UCSD-AML1 (cell line): ENCODE results near the gene PTBP2.
A peak's percentile ranks its signal among the peaks of the same experiment; 100 is the strongest.

Experiments used
- DNase-seq: peaks from one replicate; lab custom pipeline; 2025; ENCODE audit not compliant: unreplicated experiment; lab: John Stamatoyannopoulos, UW

PTBP2 gene

DNA sequence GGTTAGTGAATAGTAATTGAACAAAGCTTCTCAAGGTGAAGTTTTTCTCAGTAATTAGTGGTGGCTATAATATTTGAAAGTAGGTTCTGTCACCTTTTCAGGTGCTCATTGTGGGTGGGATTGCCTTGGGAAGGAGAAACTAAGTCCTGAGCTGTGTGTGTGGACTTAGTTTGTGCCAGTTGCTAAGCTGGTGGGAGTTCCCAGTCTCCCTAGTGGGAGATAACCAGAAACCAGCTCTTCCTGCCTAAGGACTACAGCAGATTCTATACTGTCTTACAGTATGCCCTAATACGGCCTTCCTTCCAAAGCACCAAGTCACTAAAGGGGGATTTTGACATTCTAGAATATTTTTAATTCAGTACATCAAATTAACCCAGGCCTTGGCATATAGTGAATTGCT is 94.3 kb downstream of the PTBP2 start:
- DNase-seq = no peak

DNA sequence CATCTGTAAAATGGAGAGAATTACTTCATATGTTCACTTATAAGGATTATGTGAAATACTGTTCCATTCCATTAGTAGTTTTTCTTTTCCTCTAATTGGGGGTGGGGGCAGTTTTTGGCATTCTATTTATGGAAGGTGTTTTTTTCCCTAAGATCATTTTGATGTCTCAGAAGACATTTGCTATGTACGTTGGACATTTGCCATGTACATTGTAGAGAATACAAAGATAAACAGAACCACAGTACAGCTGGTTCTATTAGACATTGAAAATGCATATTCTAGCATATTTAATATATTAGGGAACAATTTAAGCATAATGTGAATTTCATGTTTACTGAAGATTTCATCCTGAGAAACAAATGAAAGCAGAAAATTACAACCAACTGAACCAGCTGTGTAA is 98.5 kb downstream of the PTBP2 start:
- no peak for DNase-seq

DNA sequence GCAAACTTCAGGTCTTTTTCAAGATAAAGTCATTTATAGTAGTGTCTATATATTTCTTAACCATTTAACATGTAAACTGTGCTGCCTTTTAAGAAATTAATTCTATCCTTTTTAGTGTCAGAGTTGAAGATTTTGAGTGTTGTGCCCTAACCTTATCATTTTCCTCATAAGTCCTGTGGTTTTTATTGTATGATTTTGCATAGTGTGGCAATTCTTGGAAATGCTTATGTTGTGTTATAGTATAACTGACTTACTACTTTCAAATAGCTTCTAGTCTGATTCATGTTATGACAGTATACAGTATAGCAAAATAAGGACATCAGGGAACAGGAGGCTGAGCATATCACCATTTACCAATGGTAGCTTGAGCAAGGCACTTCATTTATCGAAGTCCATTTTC is 99.1 kb downstream of the PTBP2 start:
- no peak for DNase-seq

DNA sequence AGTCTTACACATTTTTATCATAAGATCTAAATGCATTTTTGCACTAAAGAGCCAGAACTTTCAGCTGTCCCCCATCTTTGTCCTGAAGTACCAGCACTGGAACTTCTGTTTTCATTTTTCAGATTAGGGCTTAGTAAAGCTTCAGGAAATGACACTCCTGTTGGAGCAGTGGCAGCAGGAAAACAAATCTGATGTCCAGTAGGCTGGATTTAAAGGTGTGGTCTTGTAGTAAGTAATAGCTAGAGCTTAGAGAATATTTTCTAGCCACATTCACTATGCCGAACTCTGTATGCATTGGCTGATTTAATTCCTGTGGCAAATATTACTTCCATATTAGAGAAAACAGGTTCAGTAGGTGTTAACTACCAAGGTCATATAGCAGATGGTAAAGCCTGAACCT is 103.6 kb downstream of the PTBP2 start:
- DNase-seq = no peak

DNA sequence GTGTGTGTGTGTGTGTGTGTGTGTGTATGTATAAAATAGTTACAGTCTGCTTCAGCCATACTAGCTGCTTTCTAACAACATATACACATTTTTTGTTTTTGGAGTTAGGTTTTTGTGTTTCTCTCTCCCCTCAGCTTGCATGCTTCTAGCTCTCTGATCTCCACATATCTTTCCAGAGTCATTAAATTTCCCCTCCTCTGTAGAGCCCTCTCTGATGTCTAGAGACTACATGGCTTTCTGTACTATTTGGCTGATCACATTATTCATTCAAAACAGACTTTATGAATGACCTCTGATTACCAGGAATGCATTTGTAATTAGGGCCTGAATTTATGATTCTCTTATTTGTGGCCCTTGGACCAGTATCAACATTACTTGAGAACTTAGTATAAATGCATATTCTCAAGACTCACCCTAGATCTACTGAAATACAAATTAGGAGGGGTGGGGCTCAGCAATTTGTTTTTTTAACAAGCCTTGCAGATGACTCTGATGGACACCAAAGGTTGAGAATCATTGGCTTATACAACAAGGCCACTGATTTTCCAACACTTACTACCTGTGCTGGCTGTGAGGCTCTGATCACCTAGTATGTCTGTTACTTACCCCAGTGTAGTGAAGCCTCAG is 104.5 kb downstream of the PTBP2 start:
- no peak for DNase-seq

DNA sequence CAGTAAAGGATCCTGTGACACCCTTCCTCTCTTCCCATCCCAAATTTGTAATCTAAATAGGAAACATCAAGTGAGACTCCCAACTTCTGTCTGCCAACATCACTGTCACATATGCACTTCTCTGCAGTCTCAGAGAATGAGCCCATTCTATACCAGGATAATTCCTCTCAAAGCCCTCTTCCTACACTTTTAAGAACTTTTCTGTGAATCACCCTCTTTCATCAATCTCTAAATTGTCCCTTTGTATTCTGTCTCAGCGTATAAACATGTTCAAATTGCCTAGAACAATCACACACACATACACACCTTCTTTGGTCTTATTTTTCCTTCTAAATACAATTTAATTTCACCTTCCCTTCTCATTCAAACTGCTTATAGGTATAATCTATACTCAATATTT is 111.8 kb downstream of the PTBP2 start:
- DNase-seq = no peak

DNA sequence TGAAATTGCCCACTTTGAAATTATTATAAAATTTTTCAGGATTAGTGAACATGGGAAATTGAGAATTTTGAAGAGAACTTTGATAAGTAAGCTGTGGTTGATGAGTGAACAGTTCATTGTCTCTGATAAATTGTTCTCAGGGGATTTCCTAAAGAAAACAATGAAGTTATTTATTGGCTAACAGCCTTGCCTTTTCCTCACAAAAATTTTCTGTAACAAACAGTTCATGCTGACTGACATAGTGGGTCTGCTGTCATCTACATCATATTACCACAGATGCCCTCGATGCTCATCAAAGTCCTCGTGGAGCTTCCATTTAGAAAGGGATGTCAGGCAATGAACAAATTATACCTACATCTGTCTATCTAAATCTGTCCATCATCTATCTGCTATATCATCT is 113.4 kb downstream of the PTBP2 start:
- no peak for DNase-seq

DNA sequence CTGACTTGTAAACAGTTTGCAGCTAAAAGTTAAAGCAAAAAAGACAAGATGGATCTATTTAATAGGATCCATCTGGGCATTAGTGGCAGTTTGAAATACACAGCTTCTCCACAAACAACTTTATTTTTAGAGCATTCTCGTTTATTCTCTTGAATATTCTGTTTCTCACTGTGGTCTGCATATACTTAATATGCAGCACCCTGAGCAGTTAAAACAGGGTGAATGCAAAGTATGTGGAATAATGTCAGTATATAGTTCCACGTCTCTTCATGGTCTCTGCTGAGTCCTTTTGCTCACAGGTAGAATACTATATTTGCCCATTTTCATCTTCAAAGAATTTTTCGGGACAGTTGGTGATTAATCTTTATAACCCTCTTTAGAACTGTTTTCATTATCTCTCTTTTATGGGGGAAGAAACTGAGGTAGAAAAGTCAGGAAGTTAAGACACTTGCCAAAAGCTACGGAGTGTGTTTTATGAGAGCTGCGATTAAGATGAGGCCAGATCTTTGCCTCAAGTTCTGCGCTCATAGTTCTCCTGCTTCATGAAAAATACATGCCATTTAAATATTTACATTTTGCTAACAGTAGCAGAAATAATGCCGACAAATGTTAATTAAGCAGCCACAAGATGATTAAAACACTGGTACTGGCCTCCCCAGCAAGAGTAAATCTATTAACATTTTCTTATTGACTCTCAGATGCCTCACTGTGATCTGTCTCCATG is 115.6 kb downstream of the PTBP2 start:
- no peak for DNase-seq

DNA sequence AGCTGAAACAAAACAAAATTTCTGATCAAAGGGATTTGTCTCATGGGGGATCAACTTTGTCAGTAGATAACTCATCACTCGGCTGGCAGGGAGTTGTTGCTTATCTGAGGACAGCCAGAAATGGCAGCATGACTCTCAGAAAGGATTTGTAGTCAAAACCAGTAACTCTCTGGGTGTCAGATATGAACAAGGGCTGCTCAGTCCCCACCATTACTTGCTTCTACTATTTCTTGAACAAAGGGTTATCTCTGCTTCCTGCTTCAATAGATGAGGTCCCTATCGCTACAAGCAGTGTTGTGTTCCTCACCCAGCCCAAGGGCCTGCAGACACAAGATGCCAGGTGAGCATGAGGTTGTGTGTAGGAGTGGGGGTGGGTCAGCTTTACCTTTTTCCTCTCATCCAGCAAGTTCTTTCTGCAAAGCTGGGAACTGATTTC is 116.2 kb downstream of the PTBP2 start:
- DNase-seq = no peak

DNA sequence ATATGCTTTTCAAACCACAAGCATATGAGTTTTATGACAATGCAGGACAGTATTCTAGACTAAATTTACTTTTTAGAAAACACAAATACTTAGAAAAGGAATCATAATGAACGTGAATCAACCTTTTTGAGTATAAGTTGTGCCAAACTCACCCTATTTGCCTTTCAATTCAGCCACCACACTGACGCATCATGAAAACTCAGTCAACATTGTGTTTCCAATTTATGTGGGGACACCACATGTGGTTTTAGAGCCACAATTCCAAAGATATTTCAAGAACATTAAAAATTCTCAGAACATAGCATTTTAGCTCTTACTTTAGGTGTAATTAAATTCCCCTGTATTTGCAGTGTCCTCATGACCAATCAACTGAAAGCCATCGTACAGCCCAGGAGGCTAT is 118.8 kb downstream of the PTBP2 start:
- DNase-seq = no peak

DNA sequence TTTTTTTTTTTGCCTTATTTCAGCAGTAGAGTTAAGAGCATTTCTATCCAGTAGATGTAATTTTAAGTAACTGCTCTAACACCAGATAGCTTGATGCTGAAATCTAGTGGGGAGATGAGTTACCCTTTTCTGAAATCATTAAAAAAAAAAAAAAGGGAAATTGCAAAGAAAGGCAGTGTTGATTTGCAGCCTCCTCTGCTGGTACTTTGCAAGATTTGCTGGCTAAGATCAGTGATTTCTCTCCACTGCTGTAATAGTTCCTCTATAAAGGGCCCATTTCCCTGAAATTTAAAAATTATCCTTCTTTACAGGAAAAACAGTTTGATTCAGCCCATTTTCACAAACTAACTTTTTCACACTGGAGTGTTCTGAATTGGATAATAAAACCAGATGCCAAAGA is 120.6 kb downstream of the PTBP2 start:
- DNase-seq = no peak

DNA sequence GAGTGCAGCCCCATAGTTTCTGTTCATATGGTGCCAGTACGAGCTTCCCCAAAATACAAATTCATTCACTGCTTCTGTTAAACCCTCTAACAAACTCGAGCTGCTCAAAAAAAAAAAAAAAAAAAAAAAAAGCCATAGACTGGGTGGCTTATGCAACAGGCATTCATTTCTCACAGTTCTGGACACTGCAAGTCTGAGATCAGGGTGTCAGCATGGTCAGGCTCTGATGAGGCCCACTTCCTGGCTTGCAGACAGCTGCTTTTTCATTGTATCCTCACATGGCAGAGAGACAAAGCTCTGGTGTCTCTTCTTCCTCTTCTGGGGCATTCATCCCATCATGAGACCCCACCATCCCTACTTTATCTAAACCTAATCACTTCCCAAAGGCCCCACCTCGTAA is 121.6 kb downstream of the PTBP2 start:
- DNase-seq = peak; percentile 9

DNA sequence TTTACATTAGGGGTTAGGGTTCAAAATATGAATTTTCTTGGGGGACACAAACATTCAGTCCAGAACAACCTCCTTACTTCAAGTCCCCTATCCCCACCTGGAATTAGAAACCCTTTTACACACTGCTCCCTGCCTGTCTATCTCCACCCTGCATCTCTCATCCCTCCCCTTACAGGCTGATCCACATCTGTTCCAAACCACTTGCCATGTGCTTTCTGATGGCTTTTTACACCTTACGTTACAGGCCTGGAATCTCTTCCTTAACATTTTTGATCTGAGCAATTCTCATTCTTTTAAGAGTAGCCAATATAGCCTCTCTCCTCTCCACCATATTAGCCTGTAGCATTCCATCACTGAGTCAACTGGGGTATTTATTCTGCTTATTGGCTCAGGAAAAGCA is 122.0 kb downstream of the PTBP2 start:
- no peak for DNase-seq

DNA sequence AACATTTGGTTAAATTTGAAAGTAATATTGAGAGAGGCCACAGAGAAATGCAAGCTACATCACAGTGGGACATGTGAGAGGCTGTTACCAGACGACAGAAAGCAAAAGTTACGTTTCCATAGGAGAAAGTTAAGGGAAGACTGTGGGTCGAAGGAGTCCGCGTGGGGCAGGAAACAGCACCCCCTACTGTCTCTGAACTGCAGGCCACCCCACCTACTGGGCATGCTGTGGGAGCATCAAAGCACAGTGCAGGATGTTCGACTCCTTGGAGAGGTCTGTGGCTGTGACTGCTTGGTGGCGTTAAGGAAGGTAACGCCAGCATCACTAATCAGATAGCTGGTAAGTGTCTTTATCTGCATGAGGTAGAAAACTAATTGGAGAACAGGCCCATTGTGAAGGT is 123.9 kb downstream of the PTBP2 start:
- DNase-seq = peak; percentile 45

DNA sequence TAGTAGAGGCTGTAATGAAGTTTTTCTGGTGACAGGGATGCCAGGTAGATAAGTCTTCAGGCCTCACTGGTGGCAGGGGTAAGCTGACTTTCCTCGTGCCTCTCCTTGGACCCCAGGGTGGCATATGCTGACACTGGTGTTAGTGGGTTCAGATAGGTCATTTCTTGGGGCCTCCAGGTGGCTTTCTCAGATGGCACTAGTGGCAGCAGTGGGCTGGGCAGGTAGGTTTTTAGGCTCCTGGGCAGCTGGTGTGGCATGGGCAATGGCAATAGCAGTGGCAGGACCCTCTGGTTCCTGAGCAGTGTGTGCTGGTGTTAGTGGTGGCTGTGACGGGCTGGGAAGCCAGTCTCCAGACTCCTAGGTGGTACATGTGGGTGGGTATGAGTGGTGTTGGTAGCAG is 140.3 kb downstream of the PTBP2 start:
- DNase-seq = no peak

DNA sequence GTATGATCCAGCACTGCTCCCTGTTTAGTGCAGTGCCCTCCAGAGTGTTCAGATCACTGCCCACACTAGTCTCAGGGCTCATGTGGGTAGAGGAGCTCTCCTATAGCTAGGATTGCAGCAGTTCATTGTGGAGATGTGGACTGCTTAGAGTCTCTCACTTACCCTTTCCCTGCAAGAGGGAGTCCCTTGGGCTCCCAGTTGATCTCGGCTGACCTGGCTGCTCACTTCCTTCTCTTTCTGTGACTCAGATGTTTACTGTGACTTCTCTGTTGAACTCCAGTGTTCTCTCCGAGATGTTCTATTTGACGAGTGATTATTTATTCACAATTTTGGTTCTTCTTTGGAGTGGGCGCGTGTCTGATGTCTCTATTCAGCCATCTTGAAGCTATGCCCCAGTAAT is 141.9 kb downstream of the PTBP2 start:
- no peak for DNase-seq
